H1 (cell line): ENCODE measurements around the gene TMEM163. TPM values are rescaled to one million over a fixed set of nuclear protein-coding genes. Genes with fewer than 3 reads are reported as not detected.
A peak's percentile ranks its signal among the peaks of the same experiment; 100 is the strongest.

ENCODE experiments used
- CTCF ChIA-PET: fragments of 300-600 bp; sonication (Branson Sonifier 250); formaldehyde crosslinking; loops from one replicate; lab custom pipeline; 2021; ENCODE audit not compliant: partially characterized antibody; lab: Charles Lee
- POLR2A ChIA-PET: fragments of 300-600 bp; sonication (Branson Sonifier 250); formaldehyde crosslinking; loops from one replicate; lab custom pipeline; 2021; ENCODE audit warnings: inconsistent platforms; ENCODE audit not compliant: partially characterized antibody; lab: Charles Lee
- DNase-seq, 2 experiments: peaks; one replicate each; pipeline versions ENCODE4 v3.0.0 to v3.0.0-alpha.2; 2010 to 2022; ENCODE audit warnings: low spot score in 2 of 2, low read depth in 1 of 2, mixed read lengths in 1 of 2
- FAIRE-seq: peaks from 2 replicates; lab custom pipeline; 2011; peaks lifted over from hg19 to GRCh38; lab: Jason Lieb, UNC
- H2AFZ ChIP-seq: 2 replicates; pipeline ENCODE4 v1.8.1; 2012; ENCODE audit warnings: low read length, inconsistent platforms
- H2AK5ac ChIP-seq: 2 replicates; pipeline ENCODE4 v1.6.1; 2013; ENCODE audit warnings: low read depth, low read length
- H2BK120ac ChIP-seq: replicated peaks from 2 replicates; pipeline ENCODE3; 2013; ENCODE audit warnings: low read depth, low read length, inconsistent platforms
- H2BK12ac ChIP-seq: 2 replicates; pipeline ENCODE4 v1.6.1; 2013; ENCODE audit warnings: low read depth, low read length
- H2BK15ac ChIP-seq: 2 replicates; pipeline ENCODE4 v1.6.1; 2013; ENCODE audit warnings: low read length
- H2BK20ac ChIP-seq: 2 replicates; pipeline ENCODE4 v1.6.1; 2013; ENCODE audit warnings: low read length
- H2BK5ac ChIP-seq: 2 replicates; pipeline ENCODE4 v1.6.1; 2013; ENCODE audit warnings: low read depth, low read length
- H3K14ac ChIP-seq: 2 replicates; pipeline ENCODE4 v1.6.1; 2013; ENCODE audit warnings: inconsistent platforms; ENCODE audit not compliant: insufficient read length
- H3K18ac ChIP-seq: 2 replicates; pipeline ENCODE4 v1.6.1; 2013; ENCODE audit warnings: low read length; ENCODE audit errors: extremely low read depth
- H3K23ac ChIP-seq: 2 replicates; pipeline ENCODE4 v1.6.1; 2013; ENCODE audit warnings: inconsistent platforms; ENCODE audit not compliant: insufficient read length
- H3K23me2 ChIP-seq: 2 replicates; pipeline ENCODE4 v1.6.1; 2013; ENCODE audit warnings: low read depth, low read length
- H3K27ac ChIP-seq: 2 replicates; pipeline ENCODE4 v1.6.1; 2011; ENCODE audit warnings: low read depth, low read length, inconsistent platforms
- H3K27me3 ChIP-seq, 4 experiments: replicated peaks in 1 of 4; 1 replicate in 1 of 4; 2 replicates in 3 of 4; pipeline versions ENCODE4 v1.6.1 to v1.8.1; 2011 to 2013; ENCODE audit warnings: low read length in 3 of 4, mild to moderate bottlenecking in 3 of 4, inconsistent platforms in 2 of 4, mixed read lengths in 2 of 4, moderate library complexity in 1 of 4; ENCODE audit not compliant: control insufficient read depth in 3 of 4, insufficient read depth in 3 of 4; ENCODE audit errors: extremely low read depth in 1 of 4
- H3K36me3 ChIP-seq, 4 experiments: 2 replicates each; pipeline versions ENCODE4 v1.6.1 to v1.8.1; 2011 to 2013; ENCODE audit warnings: mild to moderate bottlenecking in 4 of 4, low read length in 3 of 4, moderate library complexity in 2 of 4, control low read depth in 1 of 4, inconsistent platforms in 1 of 4; ENCODE audit not compliant: insufficient read depth in 4 of 4, control insufficient read depth in 2 of 4
- H3K4ac ChIP-seq: replicated peaks from 2 replicates; pipeline ENCODE3; 2013; ENCODE audit warnings: low read length, low read depth, mixed read lengths, inconsistent platforms; ENCODE audit not compliant: insufficient read length
- H3K4me1 ChIP-seq, 4 experiments: replicated peaks in 1 of 4; 1 replicate in 1 of 4; 2 replicates in 3 of 4; pipeline versions ENCODE4 v1.6.1 to v1.8.1; 2011 to 2013; ENCODE audit warnings: low read length in 3 of 4, inconsistent platforms in 2 of 4, mixed read lengths in 1 of 4; ENCODE audit not compliant: insufficient read depth in 4 of 4, control insufficient read depth in 3 of 4
- H3K4me2 ChIP-seq, 2 experiments: 2 replicates each; pipeline versions ENCODE4 v1.6.1 to v1.8.1; 2011 to 2013; ENCODE audit warnings: low read depth in 2 of 2, low read length in 2 of 2, control low read depth in 1 of 2, inconsistent platforms in 1 of 2, mild to moderate bottlenecking in 1 of 2; ENCODE audit not compliant: insufficient read depth in 1 of 2
- H3K4me3 ChIP-seq, 4 experiments: fragments of 200-600, 300-600 bp in 1 of 4; sonication (generic), shearing (Covaris generic), sonication (Bioruptor Twin) in 1 of 4; 2 replicates each; pipeline versions ENCODE4 v1.5.1 to v1.8.1; 2011 to 2016; ENCODE audit warnings: low read length in 4 of 4, low read depth in 3 of 4, control low read depth in 2 of 4, inconsistent platforms in 2 of 4, mild to moderate bottlenecking in 2 of 4, mixed read lengths in 1 of 4, moderate library complexity in 1 of 4; ENCODE audit not compliant: insufficient read depth in 2 of 4; ENCODE audit errors: extremely low read depth in 1 of 4
- H3K56ac ChIP-seq: replicated peaks from 2 replicates; pipeline ENCODE3; 2013; ENCODE audit warnings: low read depth, mild to moderate bottlenecking, mixed read lengths, low read length, inconsistent platforms; ENCODE audit not compliant: insufficient read length
- H3K79me1 ChIP-seq: 2 replicates; pipeline ENCODE4 v1.6.1; 2013; ENCODE audit warnings: low read depth, low read length, control low read depth
- H3K79me2 ChIP-seq, 2 experiments: 2 replicates each; pipeline versions ENCODE4 v1.6.1 to v1.8.1; 2012 to 2013; ENCODE audit warnings: low read length in 2 of 2, mild to moderate bottlenecking in 2 of 2, inconsistent platforms in 1 of 2; ENCODE audit not compliant: insufficient read depth in 2 of 2, control insufficient read depth in 1 of 2
- H3K9ac ChIP-seq, 4 experiments: replicated peaks in 1 of 4; 1 replicate in 1 of 4; 2 replicates in 3 of 4; pipeline versions ENCODE4 v1.6.1 to v1.8.1; 2011 to 2013; ENCODE audit warnings: low read depth in 3 of 4, low read length in 3 of 4, control low read depth in 2 of 4, mild to moderate bottlenecking in 2 of 4, moderate library complexity in 2 of 4, inconsistent platforms in 1 of 4; ENCODE audit errors: extremely low read depth in 1 of 4
- H3K9me3 ChIP-seq, 2 experiments: 2 replicates each; pipeline versions ENCODE4 v1.6.1 to v1.8.1; 2012 to 2013; ENCODE audit warnings: mild to moderate bottlenecking in 2 of 2, moderate library complexity in 2 of 2, control low read depth in 1 of 2, inconsistent platforms in 1 of 2, low read depth in 1 of 2, low read length in 1 of 2, mixed read lengths in 1 of 2; ENCODE audit not compliant: insufficient read depth in 2 of 2
- H4K20me1 ChIP-seq, 2 experiments: replicated peaks in 1 of 2; 2 replicates each; pipeline versions ENCODE3 to v1.8.1; 2011 to 2013; ENCODE audit warnings: inconsistent platforms in 2 of 2, low read length in 2 of 2, mild to moderate bottlenecking in 1 of 2; ENCODE audit not compliant: insufficient read depth in 2 of 2, control insufficient read depth in 1 of 2
- H4K5ac ChIP-seq: 2 replicates; pipeline ENCODE4 v1.6.1; 2013; ENCODE audit warnings: low read length, low read depth, mixed read lengths, inconsistent platforms; ENCODE audit not compliant: insufficient read length
- H4K8ac ChIP-seq: 2 replicates; pipeline ENCODE4 v1.8.0; 2013; ENCODE audit warnings: mild to moderate bottlenecking, moderate library complexity, low read length, inconsistent platforms; ENCODE audit not compliant: insufficient read depth; ENCODE audit errors: extremely low read depth
- H4K91ac ChIP-seq: replicated peaks from 2 replicates; pipeline ENCODE3; 2013; ENCODE audit warnings: low read length, mixed read lengths, inconsistent platforms; ENCODE audit not compliant: insufficient read length
- SP4 ChIP-seq: IDR thresholded peaks from 2 replicates; pipeline ENCODE4 v1.6.1; 2012; ENCODE audit warnings: low read length, inconsistent platforms
- WGBS, 2 experiments: shearing (Covaris generic) in 1 of 2; methylation state at CpG; one replicate each; pipeline versions ENCODE4 v1.1.6 to v1.1.7; 2013 to 2015; ENCODE audit warnings: low lambda C conversion rate in 2 of 2, mixed read lengths in 2 of 2, inconsistent platforms in 1 of 2, low coverage in 1 of 2, missing lambda C conversion rate in 1 of 2; ENCODE audit not compliant: insufficient replicate concordance in 2 of 2, insufficient coverage in 1 of 2, insufficient read length in 1 of 2; ENCODE audit errors: extremely low coverage in 1 of 2, missing lambda C conversion rate in 1 of 2; 5-methylcytosine and 5-hydroxymethylcytosine counted together
- polyA plus RNA-seq, 7 experiments: library from polyadenylated mRNA; depleted of rRNA in 3 of 7; stranded (reverse) in 5 of 7; unstranded in 2 of 7; fragments of >200 nt in 5 of 7; fragments of 200-250 nt in 2 of 7; gene quantifications; 1 replicate in 5 of 7; 2 replicates in 1 of 7; 4 replicates in 1 of 7; pipeline versions ENCODE4 v1.2.1 to v1.2.3, GENCODE V29; 2011 to 2013; ENCODE audit warnings: missing spikeins in 2 of 7, mixed read lengths in 2 of 7
- total RNA-seq: library from RNA; stranded (reverse); fragmentation: NEBNext Ultra II Directional; extraction: Animal tissue kit (Norgen Biotek cat#: 25700); gene quantifications from 2 replicates; pipeline ENCODE4 v1.2.1, GENCODE V29; 2021

Gene TMEM163
- total and polyA plus RNA-seq, 2 of the 8 experiments (the other 6 are each of a cell fraction or from before 2014, with no cell fraction given): 2.8 to 3.2 TPM

GRCh38 chr2:134470561-134471168 lies 248.1 kb downstream of the TMEM163 start:
- no peak for TF ChIP-seq SP4
- TF ChIP-seq, all 59 proteins: peak for 0
- POLR2A ChIA-PET: no interaction called here

More at GRCh38 chr2:134470561-134471168, 248.1 kb downstream of the TMEM163 start:
- H3K23me2 ChIP-seq: no peaks in the 10 kb centered on the region
- no peaks in the 10 kb centered on the region for H3K36me3 ChIP-seq
- no peak overlapping the region for H3K14ac ChIP-seq
- peak in 1 of 2 experiments; percentile 17 for DNase-seq
- no peak overlapping the region for H2BK5ac ChIP-seq
- no peak overlapping the region for H2BK12ac ChIP-seq
- no peak overlapping the region for H4K8ac ChIP-seq
- H3K79me2 ChIP-seq: no peaks in the 10 kb centered on the region
- H2BK15ac ChIP-seq: no peak overlapping the region
- no peak overlapping the region for H2BK20ac ChIP-seq
- no peak for FAIRE-seq
- H3K18ac ChIP-seq: no peak overlapping the region
- no peak overlapping the region for H2BK120ac ChIP-seq
- H2AK5ac ChIP-seq: no peak overlapping the region
- H3K9me3 ChIP-seq: no peaks in the 10 kb centered on the region
- no peak overlapping the region for H3K56ac ChIP-seq
- no peak overlapping the region for H3K27ac ChIP-seq
- CTCF ChIA-PET: interaction anchor here (0.6 to 2.9 kb wide), 8 partner anchors 10 to 480 kb away, joined by 3 to 12 read pairs (median 4); no protein-coding TSS in a partner anchor
- no peak overlapping the region for H4K91ac ChIP-seq
- H3K4me1 ChIP-seq: no peaks in the 10 kb centered on the region; a peak in 1 of 7 replicates
- H3K79me1 ChIP-seq: no peaks in the 10 kb centered on the region
- H4K20me1 ChIP-seq: no peaks in the 10 kb centered on the region
- H2AFZ ChIP-seq: no peak overlapping the region
- H3K27me3 ChIP-seq: no peaks in the 10 kb centered on the region
- no peak overlapping the region for H3K4me2 ChIP-seq
- 93% methylated on average over 8 of the region's 8 CpGs; no CpG with 5 or more reads in 1 of the 2 experiments for WGBS, 2 experiments
- no peak overlapping the region for H3K4ac ChIP-seq
- H3K23ac ChIP-seq: no peak overlapping the region
- no peak overlapping the region for H4K5ac ChIP-seq
- no peak overlapping the region for H3K4me3 ChIP-seq
- no peak overlapping the region for H3K9ac ChIP-seq
